HepG2 (cell line): ENCODE results near the gene SGPL1.

Experiments used
- CBFB ChIP-seq: sonication (generic); formaldehyde crosslinking; IDR thresholded peaks from 2 replicates; pipeline ENCODE4 v1.4.0; 2020; ENCODE audit warnings: missing genetic modification reagents
- EZH2 ChIP-seq: conservative IDR thresholded peaks from 2 replicates; pipeline ENCODE4 v1.6.1; 2012; ENCODE audit warnings: mild to moderate bottlenecking, low read depth, low read length, moderate library complexity
- FOSL1 ChIP-seq: sonication (generic); formaldehyde crosslinking; IDR thresholded peaks from 2 replicates; pipeline ENCODE4 v1.9.0; 2021; ENCODE audit warnings: missing genetic modification reagents, borderline replicate concordance
- KAT8 ChIP-seq: IDR thresholded peaks from 2 replicates; pipeline ENCODE4 v1.6.1; 2016; ENCODE audit warnings: missing genetic modification reagents, missing compliant biosample characterization
- MATR3 ChIP-seq: sonication (generic); formaldehyde crosslinking; IDR thresholded peaks from 2 replicates; pipeline ENCODE4 v1.4.0; 2020; ENCODE audit warnings: missing genetic modification reagents
- PHB2 ChIP-seq: fragments of 450-650 bp; IDR thresholded peaks from 2 replicates; pipeline ENCODE4 v1.6.1; 2018; ENCODE audit not compliant: partially characterized antibody
- SIN3A ChIP-seq: IDR thresholded peaks from 2 replicates; pipeline ENCODE4 v1.6.1; 2011; ENCODE audit warnings: low read depth, mild to moderate bottlenecking, control low read depth, low read length, borderline replicate concordance
- TOE1 ChIP-seq: sonication (generic); formaldehyde crosslinking; IDR thresholded peaks from 2 replicates; pipeline ENCODE4 v1.4.0; 2020; ENCODE audit warnings: mild to moderate bottlenecking, missing genetic modification reagents
- ZBTB7A ChIP-seq: sonication (generic); formaldehyde crosslinking; IDR thresholded peaks from 2 replicates; pipeline ENCODE4 v1.8.0; 2022; ENCODE audit warnings: mild to moderate bottlenecking, missing genetic modification reagents
- ZKSCAN8 ChIP-seq: IDR thresholded peaks from 2 replicates; pipeline ENCODE4 v1.6.1; 2016; ENCODE audit warnings: borderline replicate concordance, missing genetic modification reagents, missing compliant biosample characterization
- ZNF496 ChIP-seq: sonication (generic); formaldehyde crosslinking; IDR thresholded peaks from 2 replicates; pipeline ENCODE4 v1.8.1; 2023; ENCODE audit warnings: mild to moderate bottlenecking, moderate library complexity, missing genetic modification reagents; ENCODE audit not compliant: insufficient replicate concordance
- TF ChIP-seq, protein P1 (sequence below): sonication (generic); formaldehyde crosslinking; IDR thresholded peaks from 2 replicates; pipeline ENCODE4 v1.4.0; 2020; ENCODE audit warnings: missing genetic modification reagents
- TF ChIP-seq, protein P2 (sequence below): sonication (generic); formaldehyde crosslinking; IDR thresholded peaks from 2 replicates; pipeline ENCODE4 v1.5.0; 2020; ENCODE audit warnings: mild to moderate bottlenecking, missing genetic modification reagents, moderate library complexity

DNA sequence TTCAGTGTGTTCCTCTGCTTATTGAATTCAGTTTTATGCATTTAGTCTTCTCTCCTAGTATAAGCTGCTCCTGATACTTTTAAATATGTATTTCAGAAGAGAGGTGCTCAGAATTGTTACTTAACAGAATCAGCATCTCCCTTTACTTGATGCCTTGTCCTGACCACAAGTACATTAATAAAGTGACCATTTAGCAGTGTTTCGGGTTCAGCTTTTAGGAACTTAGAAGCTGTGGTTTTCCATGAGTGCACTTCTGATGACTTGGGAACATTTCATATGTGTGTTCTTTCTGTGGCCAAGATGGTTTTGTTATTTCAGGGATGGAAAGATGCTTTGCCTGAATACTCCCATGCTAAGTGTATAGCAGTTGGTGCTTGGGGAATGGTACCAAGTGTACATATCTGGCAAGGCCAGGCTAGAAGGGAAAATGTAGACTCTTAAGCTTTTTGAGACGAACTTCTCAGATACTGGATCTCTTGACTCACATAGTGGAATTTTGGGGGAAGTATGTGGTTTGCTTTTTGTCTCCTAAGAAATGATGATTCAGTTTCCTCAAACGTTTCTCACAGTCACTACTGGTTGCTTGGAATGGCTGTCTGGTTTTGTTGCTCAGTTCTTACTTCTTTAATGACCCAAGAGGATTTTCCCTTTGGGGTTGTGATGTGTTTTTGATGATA, 17.2 kb downstream of the SGPL1 start:
- TF ChIP-seq PHB2 (no peak), CBFB (no peak), MATR3 (CRISPR knock-in tag) (no peak), KAT8 (CRISPR knock-in tag) (no peak), ZNF496 (CRISPR knock-in tag) (no peak), ZKSCAN8 (CRISPR knock-in tag) (no peak), ZBTB7A (CRISPR knock-in tag) (no peak), FOSL1 (no peak), EZH2 (no peak), TOE1 (no peak), SIN3A (no peak)
- TF ChIP-seq, protein P1, sequence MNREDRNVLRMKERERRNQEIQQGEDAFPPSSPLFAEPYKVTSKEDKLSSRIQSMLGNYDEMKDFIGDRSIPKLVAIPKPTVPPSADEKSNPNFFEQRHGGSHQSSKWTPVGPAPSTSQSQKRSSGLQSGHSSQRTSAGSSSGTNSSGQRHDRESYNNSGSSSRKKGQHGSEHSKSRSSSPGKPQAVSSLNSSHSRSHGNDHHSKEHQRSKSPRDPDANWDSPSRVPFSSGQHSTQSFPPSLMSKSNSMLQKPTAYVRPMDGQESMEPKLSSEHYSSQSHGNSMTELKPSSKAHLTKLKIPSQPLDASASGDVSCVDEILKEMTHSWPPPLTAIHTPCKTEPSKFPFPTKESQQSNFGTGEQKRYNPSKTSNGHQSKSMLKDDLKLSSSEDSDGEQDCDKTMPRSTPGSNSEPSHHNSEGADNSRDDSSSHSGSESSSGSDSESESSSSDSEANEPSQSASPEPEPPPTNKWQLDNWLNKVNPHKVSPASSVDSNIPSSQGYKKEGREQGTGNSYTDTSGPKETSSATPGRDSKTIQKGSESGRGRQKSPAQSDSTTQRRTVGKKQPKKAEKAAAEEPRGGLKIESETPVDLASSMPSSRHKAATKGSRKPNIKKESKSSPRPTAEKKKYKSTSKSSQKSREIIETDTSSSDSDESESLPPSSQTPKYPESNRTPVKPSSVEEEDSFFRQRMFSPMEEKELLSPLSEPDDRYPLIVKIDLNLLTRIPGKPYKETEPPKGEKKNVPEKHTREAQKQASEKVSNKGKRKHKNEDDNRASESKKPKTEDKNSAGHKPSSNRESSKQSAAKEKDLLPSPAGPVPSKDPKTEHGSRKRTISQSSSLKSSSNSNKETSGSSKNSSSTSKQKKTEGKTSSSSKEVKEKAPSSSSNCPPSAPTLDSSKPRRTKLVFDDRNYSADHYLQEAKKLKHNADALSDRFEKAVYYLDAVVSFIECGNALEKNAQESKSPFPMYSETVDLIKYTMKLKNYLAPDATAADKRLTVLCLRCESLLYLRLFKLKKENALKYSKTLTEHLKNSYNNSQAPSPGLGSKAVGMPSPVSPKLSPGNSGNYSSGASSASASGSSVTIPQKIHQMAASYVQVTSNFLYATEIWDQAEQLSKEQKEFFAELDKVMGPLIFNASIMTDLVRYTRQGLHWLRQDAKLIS (CRISPR knock-in tag) = no peak
- TF ChIP-seq, protein P2, sequence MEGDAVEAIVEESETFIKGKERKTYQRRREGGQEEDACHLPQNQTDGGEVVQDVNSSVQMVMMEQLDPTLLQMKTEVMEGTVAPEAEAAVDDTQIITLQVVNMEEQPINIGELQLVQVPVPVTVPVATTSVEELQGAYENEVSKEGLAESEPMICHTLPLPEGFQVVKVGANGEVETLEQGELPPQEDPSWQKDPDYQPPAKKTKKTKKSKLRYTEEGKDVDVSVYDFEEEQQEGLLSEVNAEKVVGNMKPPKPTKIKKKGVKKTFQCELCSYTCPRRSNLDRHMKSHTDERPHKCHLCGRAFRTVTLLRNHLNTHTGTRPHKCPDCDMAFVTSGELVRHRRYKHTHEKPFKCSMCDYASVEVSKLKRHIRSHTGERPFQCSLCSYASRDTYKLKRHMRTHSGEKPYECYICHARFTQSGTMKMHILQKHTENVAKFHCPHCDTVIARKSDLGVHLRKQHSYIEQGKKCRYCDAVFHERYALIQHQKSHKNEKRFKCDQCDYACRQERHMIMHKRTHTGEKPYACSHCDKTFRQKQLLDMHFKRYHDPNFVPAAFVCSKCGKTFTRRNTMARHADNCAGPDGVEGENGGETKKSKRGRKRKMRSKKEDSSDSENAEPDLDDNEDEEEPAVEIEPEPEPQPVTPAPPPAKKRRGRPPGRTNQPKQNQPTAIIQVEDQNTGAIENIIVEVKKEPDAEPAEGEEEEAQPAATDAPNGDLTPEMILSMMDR = no peak
